Occipital lobe (tissue), 2 donors: ENCODE data around the gene NSF. TPM values are rescaled to one million over a fixed set of nuclear protein-coding genes. Genes with fewer than 3 reads are reported as not detected.
"Not testable (repeated sequence)": the region's sequence is repeated elsewhere in the genome, so short reads cannot be mapped to it uniquely, and the experiment has no call there.

Experiments
- DNase-seq: peaks from one replicate; lab custom pipeline; 2025; lab: John Stamatoyannopoulos, UW
- total RNA-seq: library from RNA; depleted of rRNA; stranded (reverse); fragments of >200 nt; gene quantifications from one replicate; pipeline ENCODE4 v1.2.3, GENCODE V29; 2014

The NSF gene
- total RNA-seq, 1 donor from 2014 or later: 64.6 TPM

DNA sequence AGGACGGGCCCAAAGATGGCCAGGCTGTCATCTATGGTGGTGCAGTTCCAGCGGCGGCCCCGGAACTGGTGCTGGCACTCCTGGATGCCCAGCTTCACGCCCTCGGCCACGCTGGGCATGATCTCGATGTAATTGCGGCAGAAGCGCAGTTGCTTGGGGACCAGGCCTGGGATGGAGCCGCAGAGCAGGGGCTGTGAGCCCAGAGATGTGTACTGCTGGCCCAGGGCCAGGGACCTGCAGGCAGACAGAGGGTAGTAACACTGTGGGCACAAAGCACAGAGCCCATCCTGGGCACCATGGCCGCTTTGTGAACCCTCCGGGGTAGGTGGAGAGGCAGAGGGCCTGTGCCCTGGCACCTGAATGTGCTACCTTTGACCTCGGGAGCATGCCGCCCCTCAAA, 183.2 kb downstream of the NSF start:
- no peak for DNase-seq

DNA sequence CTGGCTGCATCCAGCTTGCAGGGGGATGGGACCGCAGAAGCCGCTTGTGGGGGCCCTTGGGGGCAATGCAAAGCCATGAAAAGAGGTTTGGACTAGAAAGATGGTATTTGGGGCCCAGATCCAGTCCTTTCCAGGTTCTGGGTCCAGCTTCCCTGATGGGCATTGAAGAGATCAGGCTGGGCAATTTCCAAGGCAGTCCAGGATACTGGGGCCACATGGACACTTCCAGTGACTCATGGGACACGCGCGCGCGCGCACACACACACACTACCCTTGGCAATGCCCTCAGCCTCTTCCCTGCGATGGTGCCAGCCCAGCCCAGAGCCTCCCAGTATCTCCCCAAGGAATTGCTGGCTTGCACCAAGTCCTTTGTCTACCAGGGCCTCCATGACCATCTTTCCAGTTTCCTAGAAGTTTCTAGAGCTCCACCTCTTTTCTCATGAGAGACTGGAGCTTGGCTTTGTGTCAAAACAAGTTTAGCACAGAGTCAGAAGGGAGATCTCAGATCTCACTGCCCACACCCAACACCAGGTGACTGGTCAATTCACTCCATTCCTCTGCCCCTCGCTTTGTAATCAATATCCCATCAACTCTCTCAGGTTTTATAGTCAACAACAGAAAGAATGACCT, 183.8 kb downstream of the NSF start:
- DNase-seq: no peak

DNA sequence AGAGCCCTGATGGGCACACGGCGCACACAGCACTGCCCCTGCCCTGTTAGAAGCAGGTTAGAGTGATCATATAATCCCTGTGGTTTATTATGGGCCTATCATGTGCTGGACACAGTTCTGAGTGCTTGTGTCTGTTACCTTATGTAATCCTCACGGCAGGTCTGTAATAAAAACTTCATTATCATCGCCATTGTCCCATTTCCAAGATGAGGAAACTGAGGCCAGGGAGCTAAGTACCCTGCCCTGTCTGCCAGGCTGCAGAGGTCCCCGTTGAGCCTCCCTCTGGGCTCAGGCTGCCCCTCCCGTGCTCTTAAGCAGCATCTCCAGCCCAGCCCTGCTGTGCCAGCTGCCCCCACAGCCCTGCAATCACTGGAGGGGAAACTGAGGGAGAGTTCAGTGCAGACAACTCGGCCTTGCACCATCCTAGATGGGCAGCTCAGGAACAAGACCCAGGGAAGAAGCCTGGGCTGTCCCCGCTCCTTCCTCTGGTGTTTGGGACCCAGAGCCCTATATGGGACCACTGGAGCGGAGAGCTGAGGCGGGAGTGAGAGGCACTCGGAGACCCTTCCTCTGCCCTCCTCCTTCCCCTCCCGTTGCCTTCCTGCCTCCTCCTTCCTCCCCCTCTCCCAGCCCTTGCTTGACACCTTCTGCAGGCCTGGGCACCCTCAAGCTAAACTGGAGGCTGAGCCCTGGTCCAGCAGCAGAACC, 186.0 kb downstream of the NSF start:
- DNase-seq: no peak

DNA sequence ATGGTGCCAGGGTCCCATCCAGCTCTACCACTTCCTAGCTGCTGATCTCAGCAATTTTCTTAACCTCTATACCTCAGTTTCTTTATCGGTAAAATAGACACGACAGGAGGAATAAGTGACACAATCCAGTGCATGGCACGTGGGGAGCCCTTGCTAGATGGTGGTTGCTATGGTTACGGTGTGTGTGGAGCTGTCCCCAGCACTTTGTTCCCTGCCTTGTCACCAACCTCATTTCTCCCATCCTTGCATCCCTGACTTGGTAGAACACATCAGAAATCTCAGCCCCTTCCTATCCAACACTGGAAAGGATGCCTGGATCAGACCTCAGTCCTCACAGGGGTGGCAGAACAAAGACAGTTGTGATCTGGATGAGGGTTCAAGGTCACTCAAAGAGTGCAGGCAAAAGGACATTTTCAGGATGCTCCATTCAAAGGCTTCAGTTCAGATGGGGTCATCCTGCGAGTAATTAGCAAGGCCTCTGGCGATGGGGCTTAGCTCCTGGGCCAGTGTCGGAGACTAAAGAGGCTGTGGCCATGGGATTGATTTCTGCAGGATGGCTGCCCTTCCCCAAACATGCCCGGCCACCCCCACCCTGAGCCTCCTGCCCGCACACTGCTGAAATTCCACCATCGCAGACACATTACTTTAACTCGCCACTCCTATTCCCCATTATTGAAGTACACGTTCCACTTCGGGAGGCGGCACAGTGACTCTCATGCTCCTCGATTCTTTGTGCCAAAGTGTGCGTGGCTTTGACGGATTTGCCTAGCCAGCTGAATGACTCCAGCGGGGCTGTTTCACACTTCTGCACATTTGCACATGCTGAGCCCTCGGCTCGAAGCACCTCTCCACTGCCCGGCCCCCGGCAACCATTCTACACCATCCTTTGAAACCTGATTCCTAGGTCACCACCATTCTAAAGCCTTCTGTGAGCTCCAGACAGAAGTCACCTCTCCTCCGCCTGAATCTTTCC, 187.8 kb downstream of the NSF start:
- no peak for DNase-seq

DNA sequence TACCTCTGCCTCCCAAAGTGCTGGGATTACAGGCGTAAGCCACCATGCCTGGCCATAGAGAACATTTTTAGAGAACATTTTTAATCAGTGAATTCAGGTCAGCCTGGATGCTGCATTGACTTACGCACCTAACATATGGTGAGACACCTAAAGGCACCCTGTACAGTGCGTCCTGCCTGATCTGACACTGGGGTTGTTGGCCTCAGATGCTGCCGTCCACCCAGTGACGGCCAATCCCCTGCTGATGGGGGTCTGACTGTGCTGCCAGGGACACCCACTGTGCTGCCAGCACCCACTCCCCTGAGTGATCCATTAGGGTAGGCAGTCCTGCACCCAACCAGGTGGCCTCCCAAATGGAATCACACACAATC, 189.5 kb downstream of the NSF start:
- no peak for DNase-seq

DNA sequence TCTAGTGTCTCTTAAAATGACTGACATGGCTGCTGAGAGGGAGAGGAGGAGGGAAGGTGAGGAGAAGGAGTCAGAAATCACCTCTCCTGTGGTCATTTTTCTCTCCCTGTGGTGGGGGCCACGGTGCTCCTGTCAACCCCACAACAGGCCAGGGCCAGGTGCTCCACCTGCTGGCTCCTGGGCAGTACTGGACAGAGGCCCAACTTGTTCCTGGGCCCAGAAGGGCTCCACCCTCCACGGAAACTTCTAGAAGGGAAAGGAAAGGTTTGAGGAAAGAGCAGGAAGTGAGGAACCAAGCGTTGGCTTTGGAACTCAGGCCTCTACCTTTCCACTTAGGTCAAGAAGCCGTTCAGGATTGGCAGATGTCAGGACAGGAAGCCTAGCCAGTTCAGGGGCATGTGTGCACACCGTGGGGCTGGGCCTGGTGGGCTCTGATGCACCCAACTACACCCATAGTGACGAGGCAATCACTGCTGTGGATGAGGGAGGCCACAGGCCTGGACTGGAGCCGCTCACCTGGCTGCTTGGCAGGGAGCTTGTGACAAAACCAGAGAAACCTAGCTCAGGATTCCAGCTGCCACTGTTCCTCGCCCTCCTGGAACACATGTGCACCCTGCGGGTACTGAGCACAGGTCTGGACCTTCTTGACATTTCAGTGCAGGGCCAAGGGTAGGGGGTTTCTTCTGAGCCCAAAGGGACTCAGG, 191.9 kb downstream of the NSF start:
- no peak for DNase-seq

DNA sequence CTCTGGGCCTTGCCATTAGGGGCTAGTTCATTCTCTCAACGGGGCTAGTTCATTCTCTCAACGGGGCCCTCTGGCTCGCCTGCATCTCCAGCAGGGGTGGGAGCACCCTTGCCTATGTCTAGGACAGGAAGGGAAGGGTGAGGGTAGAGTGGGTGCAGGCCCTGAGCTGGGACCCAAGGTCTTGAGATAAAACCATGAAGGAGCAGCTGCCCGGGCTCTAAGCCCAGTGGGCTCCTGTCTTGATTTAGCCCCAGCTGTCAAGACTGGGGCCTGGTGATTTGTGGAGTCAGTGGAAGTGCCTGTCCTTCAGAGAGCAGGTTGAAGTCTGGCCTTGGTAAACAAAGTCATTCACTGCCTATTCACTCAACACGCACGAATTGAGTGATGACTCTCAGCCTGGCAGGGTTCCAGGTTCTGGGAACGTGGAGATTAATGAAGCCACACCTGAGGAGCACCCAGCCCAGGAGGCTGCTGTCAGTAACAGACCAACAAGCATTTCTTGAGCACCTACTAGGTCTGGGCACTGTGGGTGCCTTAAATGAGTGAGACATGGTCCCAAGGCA, 192.6 kb downstream of the NSF start:
- DNase-seq: no peak

DNA sequence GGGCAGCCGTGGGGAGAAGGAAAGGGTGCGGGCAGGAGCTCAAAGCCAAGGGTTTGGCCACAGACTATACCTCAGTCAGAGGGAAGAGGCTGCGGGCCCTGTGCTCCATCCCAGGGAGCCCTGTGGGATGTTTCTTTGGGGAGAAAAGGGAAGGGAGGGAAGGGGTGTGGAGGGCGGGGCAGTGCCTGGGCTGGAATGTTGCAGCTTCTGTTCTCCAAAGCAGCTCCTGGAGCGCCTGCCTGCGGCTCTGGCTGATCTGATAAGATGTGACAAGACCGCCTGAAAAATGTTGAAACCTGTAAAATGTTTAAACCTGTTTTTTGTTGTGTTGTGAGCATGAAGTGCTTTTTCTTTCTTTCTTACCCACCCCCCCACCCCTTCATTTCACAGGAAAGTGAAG, 195.2 kb downstream of the NSF start:
- DNase-seq: no peak

DNA sequence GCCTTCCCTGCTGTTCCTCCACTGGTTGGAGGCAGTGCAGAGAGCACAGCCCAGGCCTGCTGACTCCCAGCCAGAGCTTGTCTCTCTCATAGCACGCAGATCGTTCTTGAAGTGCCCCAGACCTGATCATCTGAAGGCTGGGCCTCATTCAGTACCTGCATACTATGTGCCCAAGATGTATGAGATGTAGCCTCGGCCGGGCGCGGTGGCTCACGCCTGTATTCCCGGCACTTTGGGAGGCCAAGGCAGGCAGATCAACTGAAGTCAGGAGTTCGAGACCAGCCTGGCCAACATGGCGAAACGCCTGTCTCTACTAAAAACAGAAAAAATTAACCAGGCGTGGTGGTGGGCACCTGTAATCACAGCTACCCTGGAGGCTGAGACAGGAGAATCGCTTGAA, 197.0 kb downstream of the NSF start:
- no peak for DNase-seq

DNA sequence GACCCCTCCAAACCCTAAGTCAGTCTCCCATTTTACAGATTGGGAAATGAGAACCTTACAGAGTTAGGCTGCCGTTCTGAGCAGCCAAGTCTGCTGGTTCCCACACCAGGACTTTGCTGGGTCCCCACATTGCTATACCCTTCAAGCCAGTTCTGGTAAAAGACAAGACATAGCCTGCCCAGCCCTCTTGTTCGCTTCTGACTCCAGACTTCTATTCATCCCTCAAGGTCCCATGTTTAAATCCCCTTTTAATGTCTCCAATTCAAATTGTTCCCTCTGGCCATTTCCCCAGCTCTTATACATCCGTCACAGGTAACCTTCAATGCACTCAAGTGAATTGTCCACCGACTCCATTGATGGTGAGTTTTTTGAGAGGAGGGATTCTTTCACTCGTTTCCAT, 197.8 kb downstream of the NSF start:
- no peak for DNase-seq

DNA sequence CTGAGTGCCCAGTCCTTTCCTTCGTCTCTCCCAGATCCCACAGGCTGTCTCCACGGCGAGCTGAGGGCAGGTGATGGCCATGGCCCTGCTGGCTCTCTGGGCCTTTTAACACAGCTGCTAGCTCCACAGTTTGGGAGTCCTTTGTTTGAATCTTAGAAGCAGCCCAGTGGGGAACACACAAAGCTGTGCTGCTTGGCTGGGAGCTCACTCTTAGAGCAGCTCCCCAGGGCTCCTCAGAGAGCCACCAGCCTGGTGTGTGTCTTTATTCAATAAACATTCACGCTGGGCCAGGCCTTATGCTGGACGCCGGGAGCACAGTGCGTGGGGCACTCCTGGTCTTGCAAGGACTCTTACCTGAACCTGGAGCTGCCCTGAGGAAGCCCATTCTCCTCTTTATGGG, 198.3 kb downstream of the NSF start:
- no peak for DNase-seq

DNA sequence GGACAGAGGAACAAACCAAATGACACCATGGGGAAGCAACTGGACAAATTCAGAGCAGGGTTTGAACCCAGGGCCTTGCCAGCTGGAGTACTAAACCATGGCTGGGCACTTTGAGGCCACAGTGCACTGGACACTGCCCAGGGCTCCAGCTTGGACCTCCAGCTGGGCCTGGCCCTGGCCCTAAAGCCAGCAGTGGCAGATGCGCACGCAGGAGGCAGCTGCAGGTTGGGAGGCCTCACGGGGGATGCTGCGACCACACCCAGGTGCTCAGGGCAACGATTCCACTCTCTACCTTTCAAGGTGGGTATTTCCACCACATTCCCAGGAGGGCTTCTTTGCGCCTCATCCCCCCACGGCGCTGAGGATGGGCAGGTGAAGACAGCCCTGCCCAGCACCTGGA, 199.1 kb downstream of the NSF start:
- DNase-seq: no peak

DNA sequence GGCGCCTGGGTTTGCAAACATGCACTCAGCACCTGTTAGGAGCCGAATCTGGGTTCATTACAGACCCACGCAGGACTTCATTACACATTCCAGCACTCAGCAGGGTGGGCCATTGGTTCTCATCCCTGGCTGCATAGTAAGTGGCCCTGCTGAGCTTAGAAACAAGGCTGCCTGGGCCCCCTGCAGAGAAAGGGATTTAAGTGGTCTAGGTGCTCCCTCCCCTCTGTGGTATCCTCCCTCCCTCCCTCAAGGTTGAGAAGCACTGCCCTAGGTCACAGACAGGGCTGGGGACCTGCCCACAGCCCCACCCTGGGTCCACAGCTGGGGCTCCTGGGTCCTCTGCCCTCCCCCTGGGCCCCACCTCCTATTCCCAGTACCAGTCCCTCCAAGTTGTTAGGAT, 199.7 kb downstream of the NSF start:
- DNase-seq: no peak

DNA sequence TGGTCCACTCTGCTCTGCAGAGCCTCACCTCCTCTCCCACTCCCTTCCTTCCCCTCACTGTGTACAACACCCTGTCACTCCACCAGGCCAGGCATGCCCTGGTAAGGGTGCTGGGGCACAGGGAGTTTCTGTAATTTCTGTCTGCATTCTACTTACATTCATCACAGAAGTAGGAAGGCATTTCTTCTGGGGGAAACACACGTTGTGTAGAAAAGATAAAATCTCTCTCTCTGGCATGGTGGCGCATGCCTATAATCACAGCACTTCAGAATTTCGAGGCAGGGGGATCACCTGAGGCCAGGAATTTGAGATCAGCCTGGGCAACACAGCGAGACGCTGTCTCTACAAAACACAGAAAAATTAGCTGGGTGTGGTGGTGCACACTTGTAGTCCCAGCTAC, 201.1 kb downstream of the NSF start:
- DNase-seq: no peak

DNA sequence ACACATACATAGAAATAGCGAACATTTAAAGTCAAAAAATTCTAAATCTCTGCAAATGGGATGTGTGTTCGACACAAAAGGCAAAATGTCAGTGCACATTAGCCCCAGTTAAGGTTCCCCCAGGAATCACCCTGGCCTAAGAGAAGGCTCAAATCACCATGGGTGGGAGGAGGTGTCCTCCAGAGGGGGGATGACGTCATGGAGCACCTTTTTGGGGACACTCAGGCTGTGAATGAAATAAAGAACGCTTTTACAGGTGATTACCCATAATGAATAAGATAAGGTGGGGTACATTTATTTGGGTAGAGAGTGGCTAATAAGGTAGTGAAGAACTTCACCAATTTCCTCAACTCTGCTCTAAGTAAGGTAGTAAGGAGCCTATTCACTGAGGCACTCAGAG, 201.6 kb downstream of the NSF start:
- DNase-seq: no peak

DNA sequence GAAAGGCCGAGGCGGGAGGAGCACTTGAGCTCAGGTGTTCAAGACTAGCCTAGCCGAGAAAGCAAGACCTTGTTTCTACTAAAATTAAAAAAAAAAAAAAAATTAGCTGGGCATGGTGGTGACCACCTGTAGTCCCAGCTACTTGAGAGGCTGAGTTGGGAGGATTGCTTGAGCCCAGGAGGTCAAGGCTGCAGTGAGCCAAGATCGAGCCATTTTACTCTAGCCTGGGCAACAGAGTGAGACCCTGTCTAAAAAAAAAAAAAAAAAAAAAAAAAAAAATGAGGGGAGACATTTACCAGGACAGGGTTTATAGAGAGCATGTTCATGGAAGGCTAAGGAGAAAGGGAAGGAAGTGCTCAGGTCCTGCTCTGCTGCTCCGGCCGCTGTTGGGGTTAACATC, 202.6 kb downstream of the NSF start:
- not testable (repeated sequence) for DNase-seq

DNA sequence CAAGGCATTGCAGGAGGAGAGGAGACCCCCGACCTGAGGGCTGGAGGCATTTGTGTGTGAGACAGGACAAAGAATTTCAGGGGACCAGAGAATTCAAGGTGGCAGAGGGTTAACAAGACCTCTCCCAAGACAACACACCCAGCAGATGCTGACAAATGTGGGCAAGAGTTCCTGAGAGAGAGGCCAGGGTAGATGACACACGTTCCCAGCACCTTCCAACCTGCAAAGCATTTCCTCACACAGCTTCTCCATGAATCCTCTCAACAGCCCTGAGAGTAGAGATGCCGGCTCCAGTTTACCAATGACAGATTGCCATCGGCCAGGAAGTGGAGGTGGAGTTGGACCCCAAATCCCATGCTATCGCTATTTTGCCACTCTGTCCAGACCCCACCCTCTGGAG, 203.1 kb downstream of the NSF start:
- DNase-seq: no peak

DNA sequence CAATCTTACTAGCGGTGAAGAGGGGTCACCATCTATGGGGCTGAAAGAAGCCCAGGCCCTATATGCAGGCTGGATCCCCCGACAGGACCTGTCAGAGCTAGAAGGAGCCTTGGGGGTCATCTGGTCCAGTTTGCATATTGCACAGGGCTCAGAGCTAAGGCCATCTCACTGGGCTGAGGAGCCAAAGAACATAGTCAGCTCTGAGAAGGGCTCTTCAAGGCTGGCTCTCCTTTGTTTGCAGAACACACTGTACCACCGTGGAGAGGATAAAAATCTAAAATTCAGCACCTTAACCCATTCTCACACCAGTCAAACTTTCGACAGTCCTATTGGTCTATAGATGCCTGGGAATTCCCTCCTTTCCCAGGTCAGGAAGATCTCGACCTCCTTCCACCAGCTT, 203.8 kb downstream of the NSF start:
- DNase-seq: no peak

DNA sequence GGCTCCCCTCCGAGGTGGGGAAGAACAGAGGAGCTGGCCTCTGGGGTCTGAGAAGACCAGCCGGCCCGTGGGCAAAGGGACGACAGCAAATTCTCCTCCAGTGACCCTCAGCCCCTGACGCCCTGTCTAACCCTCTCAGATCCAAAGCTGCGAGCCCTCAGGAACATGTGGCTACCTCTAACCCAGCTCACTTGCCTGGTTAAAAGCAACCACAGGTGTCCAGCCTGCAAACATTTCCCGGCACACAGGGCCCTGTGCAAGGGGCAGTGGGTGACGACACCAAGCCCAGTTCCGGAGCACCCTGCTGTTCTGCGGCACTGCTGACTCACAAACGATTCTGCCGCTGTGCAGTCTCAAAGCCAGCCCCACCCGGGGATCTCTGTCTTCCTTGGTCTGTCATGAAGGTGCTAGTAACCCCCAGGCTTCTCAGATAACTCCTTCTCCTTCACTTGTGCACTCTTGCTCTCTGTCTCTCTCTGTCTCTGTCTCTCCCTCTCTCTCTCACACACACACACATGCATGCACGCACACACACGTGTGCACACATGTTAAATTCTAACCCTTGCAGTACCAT, 205.0 kb downstream of the NSF start:
- no peak for DNase-seq

DNA sequence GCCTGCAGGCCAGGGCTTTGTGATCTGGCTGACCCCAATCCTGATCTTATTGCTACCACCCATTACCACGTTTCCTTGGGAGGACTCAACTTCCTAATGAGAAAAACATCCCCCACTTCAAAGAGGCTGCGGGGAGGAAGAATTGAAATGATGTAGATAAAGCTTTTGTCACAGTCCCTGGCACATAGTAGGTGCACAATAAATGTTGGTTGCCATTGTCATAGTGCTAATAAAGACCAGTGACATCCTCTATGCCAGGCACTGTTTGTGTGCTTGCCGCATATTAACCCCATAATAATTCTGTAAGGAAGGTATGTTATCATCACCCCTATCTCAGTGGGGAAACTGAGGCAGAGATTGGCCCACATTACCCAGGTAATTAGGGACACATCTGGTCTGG, 205.6 kb downstream of the NSF start:
- DNase-seq: no peak

DNA sequence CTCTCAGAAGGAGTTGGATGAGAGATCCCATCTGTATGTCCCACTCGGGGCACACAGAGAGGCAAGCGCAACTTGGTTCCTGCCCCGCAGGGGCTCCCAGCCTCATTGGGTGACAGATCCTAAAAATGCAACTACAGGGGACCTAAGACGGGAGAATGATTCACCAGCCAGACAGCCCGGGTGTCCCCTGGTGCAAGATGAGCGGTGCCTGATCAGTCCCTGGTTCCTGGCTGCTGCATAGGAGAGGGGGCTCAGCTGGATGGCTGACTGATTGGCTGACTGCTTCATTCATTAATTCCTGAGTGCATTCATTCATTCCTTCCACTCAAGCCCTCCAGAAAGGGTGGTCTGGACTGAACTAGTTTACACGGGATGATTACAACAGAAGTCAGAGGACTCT, 206.1 kb downstream of the NSF start:
- DNase-seq: no peak
